Measurements from ENCODE around the gene SYNE1. TPM values are rescaled to one million over a fixed set of nuclear protein-coding genes. Genes with fewer than 3 reads are reported as not detected.

The SYNE1 gene
- total and polyA plus RNA-seq, 2 of the 8 experiments (the other 6 are each of a cell fraction or from before 2014, with no cell fraction given), result 2.8 to 5.5 TPM

- TF ChIP-seq CHD7 (IDR thresholded peaks at IDR 0.05; ENCODE audit: insufficient replicate concordance, low read length), result no peak
These were observed 286.1 kb downstream of the SYNE1 start (continued) for GRCh38 chr6:152351110-152351509.

Measured in H1 (cell line).